ENCODE measurements around the gene GNG7.

Gene GNG7

DNA sequence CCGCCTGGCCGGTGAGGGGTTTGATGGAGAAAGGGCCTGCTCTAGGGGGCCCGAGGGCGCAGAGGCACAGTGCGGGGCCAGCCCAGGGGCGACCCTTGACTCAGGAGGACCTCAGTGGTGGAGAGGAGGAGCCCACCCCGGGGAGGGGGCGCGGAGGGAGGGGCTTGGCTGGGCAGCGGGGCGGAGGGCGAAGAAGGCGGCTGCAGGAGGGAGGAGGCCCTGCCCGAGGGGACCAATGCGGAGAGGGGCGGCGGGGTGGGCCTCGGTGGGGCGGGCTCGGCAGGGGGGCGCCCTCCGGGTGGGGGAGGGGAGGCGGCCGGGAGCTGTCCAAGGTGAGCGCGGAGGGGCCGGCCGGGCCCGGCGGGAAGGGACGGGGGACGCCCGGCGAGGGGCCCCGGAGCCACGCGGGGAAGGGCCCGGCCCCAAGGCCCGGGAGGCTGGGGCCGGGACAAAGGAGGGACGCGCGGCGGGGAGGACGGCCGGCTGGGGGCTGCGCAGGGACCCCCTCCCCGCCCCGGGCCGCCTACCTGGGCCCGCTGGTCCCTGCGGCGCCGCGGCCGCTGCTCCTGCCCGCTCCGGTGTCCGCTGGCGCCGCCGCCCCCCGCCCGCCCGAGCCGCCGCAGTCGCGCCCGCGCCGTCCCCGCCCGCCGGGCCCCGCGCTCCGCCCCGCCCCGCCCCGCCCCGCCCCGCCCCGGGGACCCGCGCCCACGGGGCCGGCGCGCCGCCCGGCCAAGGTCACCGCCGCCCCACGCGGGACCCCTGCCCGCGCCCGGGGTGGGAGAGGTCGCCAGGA, 18.5 kb upstream of the GNG7 start, which contains the start of gene DIRAS1:
DIRAS1 (minus strand) TSS at position 596 of the 793 bp plus-strand sequence. CDS start 3,566 bp downstream, outside the sequence.
- H3K27ac ChIP-seq = peak within 1 kb of the TSS; percentile 79
- TF ChIP-seq Cebpa-rat (IDR thresholded peaks at IDR 0.05) = no peak

DNA sequence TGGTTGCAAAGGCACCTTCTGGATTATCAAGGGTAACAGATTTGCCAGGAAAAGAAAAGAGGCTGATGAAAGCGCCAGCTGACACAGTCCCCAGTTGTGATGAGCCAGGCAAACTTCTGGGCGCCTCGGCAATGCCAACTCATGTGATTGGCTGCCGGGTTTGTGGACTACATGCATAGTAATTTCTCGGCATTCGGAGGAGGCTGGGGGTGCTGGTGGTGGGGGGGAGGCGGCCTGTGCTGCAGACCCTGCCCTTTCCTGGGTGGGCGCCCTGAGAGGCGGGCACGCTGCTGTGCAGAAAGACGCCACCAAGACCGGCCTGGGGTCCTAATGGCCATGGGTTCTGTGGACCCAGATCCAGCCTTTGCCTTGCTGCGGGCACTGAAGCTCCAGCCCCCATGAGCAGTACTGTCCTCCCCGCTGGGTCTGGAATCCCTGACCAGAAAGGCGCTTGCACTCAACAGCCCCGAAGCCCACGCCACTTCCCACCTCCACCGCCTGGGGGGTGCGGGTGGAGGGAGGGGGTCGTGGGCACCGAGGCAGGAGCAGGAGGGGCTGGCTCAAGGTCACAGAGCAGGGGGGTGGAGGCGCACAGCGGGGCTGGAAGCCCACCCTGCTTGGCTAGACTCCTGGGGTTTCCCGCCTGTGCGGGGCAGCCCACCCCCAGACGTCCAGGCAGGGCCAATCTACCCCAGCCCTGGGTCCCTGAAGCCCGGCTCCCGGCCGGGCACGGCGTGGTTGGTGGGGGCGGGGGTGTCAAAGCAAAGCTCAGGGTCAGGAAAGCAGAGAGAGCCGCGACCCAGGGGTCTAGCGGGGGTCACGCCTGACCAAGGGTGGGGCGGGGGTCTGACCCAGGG, 17.7 kb upstream of the GNG7 start:
- H3K27ac ChIP-seq = peak overlapping the region; percentile 79
- H3K27me3 ChIP-seq = peaks cover 5% of the 10 kb centered on the region; the same call in 1 of the 2 replicates
- H4K20me1 ChIP-seq = peaks cover 30% of the 10 kb centered on the region
- H3K4me2 ChIP-seq = peak overlapping the region; percentile 96
- H3K4me3 ChIP-seq = peak overlapping the region; percentile 75
- no peak for TF ChIP-seq Cebpa-rat (IDR thresholded peaks at IDR 0.05)
- H3K9me3 ChIP-seq = peaks cover 16% of the 10 kb centered on the region
- peak overlapping the region; percentile 84 for H3K9ac ChIP-seq
- peaks cover 32% of the 10 kb centered on the region for H3K36me3 ChIP-seq
- H3K4me1 ChIP-seq = peaks cover 52% of the 10 kb centered on the region

More for the DNA sequence above, 18.5 kb upstream of the GNG7 start, which contains the start of gene DIRAS1:
- H4K20me1 ChIP-seq = peaks cover 30% of the 10 kb centered on the region
- H3K9ac ChIP-seq = peak within 1 kb of the TSS; percentile 84
- peak within 1 kb of the TSS; percentile 96 for H3K4me2 ChIP-seq
- peaks cover 60% of the 10 kb centered on the region for H3K4me1 ChIP-seq
- H3K36me3 ChIP-seq = peaks cover 24% of the 10 kb centered on the region
- peaks cover 8% of the 10 kb centered on the region for H3K9me3 ChIP-seq
- H3K4me3 ChIP-seq = peak within 1 kb of the TSS; percentile 75
- H3K27me3 ChIP-seq = peaks cover 5% of the 10 kb centered on the region; the same call in 1 of the 2 replicates

DNA sequence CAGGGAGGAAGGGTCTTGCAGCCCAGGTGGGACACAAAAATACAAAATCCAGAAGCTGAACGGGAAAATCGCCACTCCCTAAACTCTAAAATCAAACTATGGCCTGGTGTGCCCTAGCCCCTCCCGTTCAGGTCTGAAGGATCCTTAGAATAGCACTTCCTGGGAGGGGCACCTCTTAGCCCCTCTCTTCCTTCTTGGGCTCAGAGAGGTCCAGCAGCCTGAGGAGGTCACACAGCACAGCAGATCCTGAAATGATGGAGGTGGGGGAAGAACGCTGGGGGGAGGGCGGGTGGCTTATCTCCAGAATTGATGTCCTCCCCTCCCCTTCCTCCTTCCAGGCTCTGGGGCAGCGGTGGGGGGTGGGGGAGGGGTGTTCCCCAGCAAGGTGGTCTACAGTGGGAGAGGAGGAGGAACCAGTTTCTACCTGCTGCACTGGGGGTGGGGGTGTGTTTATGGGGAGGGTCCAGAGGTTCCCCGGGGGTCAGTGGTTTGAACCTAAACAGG, 16.8 kb upstream of the GNG7 start:
- Histone ChIP-seq H3K36me3 (peaks cover 37% of the 10 kb centered on the region), H4K20me1 (peaks cover 30% of the 10 kb centered on the region), H3K9ac (no peak overlapping the region), H3K9me3 (peaks cover 22% of the 10 kb centered on the region), H3K4me2 (peak overlapping the region; percentile 96), H3K27me3 (peaks cover 5% of the 10 kb centered on the region; the same call in 1 of the 2 replicates), H3K4me3 (peak overlapping the region; percentile 75; the same call in 1 of the 2 replicates), H3K27ac (no peak overlapping the region), H3K4me1 (peaks cover 45% of the 10 kb centered on the region)
- no peak for TF ChIP-seq Cebpa-rat (IDR thresholded peaks at IDR 0.05)

DNA sequence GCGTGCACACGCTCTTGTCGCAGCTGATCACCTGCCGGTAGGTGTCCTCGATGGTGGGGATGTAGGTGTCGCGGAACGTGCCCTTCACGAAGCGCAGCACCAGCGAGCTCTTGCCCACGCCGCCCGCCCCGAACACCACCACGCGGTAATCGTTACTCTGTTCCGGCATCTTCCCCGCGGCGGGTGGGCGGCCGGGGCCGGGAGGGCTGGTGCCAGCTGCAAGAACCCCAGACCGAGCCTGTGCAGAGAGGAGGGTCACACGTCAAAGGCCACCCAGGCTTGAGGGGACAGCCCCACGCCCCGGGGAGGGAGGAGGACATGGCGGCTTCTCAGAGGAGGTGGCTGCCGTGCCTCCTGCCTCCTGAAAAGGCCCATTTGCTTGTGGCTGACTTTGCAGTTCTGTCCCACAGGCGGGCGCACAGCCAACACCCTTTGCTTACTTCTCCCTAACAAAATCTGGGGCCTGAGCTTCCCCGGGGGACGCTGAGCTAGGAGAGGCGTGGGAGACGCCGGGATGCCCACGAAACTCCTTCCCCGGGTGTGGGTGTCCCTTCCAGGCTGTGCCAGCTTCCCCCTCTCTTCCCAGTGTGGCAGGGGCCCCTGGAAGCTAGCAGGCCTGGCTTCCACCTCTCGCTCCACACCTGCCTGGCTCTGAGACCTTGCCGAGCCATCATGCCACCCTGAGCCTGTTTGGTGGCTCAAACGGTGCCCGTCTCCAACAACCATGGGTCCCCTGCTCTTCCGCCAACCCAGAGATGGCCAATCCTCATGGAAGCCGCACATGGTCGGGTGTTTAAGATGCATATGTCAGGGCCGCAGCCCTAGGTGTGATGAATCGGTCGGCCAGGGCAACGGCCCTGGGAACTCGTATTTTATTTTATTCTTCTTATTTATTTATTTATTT, 15.4 kb upstream of the GNG7 start:
- H3K27ac ChIP-seq = no peak overlapping the region
- H3K4me2 ChIP-seq = no peak overlapping the region
- peaks cover 30% of the 10 kb centered on the region for H4K20me1 ChIP-seq
- peaks cover 1% of the 10 kb centered on the region; the same call in 1 of the 2 replicates for H3K27me3 ChIP-seq
- H3K9ac ChIP-seq = no peak overlapping the region
- no peak overlapping the region for H3K4me3 ChIP-seq
- TF ChIP-seq Cebpa-rat (IDR thresholded peaks at IDR 0.05) = no peak
- H3K4me1 ChIP-seq = peaks cover 33% of the 10 kb centered on the region
- H3K36me3 ChIP-seq = peaks cover 37% of the 10 kb centered on the region
- H3K9me3 ChIP-seq = peaks cover 22% of the 10 kb centered on the region

DNA sequence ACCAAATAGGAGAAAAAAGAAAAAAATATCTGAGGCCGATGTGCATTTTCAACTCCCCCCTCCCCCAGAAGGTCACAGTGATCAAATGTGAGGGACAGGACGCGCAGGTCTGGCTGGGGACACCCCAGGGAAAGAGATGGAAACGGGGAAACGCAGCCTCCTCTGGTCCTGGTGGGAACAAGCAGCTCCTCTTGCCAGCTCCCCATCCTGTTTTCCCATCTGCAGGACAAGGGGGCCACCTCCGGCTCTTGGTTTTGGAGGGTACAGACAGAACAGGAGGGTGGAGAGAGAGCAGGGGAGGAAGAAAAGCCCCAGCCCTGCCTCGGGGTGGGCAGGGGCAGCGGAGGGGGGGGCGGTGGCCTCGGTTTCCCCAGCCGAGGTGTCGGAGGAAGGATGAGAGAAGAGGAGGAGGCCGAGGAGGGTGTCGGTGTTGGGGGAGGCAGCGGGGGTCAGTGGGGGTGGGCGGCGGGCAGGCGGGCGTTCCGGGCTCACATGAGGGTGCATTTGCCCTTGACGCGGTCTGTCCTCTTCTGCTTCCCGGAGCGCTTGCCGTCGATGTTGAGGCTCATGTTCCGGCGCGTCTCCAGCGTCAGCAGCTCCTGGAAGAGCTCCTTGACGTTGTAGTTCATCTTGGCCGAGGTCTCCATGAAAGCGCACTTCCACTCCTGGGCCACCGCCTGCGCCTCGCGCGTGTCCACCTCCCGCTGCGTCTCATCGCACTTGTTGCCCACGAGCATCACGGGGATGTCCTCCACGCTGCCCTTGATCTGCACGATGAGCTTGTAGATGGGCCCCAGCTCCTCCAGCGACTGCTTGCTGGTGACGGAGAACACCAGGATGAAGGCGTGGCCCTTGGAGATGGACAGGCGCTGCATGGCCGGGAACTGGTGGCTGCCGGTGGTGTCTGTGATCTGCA, 14.5 kb upstream of the GNG7 start:
- Histone ChIP-seq H3K27ac (no peak overlapping the region), H3K9ac (no peak overlapping the region), H3K4me2 (no peak overlapping the region), H3K4me3 (no peak overlapping the region), H4K20me1 (peaks cover 34% of the 10 kb centered on the region), H3K4me1 (peaks cover 33% of the 10 kb centered on the region), H3K36me3 (peaks cover 37% of the 10 kb centered on the region), H3K9me3 (peaks cover 22% of the 10 kb centered on the region), H3K27me3 (no peaks in the 10 kb centered on the region)
- no peak for TF ChIP-seq Cebpa-rat (IDR thresholded peaks at IDR 0.05)

DNA sequence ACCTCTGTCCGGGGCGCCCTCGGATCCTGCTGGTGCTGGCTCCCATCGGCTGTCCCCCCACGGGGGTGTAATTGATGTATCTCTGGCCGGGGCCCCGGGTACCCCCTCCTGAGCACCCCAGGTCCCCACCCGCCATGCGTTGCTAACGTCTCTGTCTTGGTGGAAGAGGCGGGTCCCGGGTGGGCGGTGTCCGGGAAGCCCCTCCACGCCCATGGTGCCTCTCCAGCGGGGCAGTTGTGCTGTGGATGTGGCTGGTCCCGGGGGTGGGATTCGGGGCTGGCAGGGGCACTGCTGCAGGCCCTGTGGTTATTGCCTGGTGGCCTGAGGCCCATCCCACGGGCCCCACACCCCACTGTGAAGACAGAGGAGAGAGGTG, 13.8 kb upstream of the GNG7 start:
- Histone ChIP-seq H3K27ac (no peak overlapping the region), H3K4me1 (peaks cover 34% of the 10 kb centered on the region), H4K20me1 (peaks cover 41% of the 10 kb centered on the region), H3K36me3 (peaks cover 37% of the 10 kb centered on the region), H3K9ac (no peak overlapping the region), H3K4me3 (no peak overlapping the region), H3K4me2 (no peak overlapping the region), H3K9me3 (peaks cover 22% of the 10 kb centered on the region), H3K27me3 (no peaks in the 10 kb centered on the region)
- no peak for TF ChIP-seq Cebpa-rat (IDR thresholded peaks at IDR 0.05)

DNA sequence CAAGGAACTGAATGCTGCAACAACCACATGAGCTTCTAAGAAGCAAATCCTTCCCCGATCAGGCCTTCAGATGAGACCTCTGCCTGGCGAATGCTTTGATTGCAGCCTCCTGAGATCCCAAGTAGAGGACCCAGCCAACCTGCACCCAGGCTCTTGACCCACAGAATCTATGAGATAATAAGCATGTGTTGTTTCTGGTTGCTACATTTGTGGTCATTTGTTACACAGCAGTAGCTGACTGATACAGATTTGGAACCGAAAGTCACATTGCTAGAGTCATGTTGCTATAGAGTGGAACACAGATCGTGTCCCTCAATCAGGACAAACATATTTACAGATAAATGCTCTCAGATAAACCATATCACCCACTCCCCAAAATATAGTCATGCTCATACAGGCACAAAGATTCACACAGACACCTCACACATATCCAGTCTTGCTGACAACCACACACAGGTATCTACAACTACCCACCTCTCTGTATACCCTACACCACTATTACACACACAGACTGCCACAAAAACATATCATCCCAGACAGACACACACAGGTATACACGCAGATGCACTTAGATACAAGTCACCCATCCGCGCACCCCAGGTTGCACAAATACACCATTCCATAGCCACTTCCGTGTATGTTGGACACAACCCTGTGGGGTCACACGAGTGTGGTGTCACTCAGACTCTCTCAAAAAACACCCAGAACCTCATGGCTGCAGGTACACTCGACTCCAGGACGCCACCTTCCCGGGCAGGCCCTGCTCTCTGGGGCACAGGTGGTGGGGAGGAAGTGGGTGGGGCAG, 13.2 kb upstream of the GNG7 start:
- no peak overlapping the region for H3K4me3 ChIP-seq
- H4K20me1 ChIP-seq = peaks cover 47% of the 10 kb centered on the region
- no peak overlapping the region for H3K27ac ChIP-seq
- H3K9ac ChIP-seq = no peak overlapping the region
- H3K9me3 ChIP-seq = peaks cover 22% of the 10 kb centered on the region
- no peak overlapping the region for H3K4me2 ChIP-seq
- H3K36me3 ChIP-seq = peaks cover 37% of the 10 kb centered on the region
- TF ChIP-seq Cebpa-rat (IDR thresholded peaks at IDR 0.05) = no peak
- peaks cover 40% of the 10 kb centered on the region for H3K4me1 ChIP-seq
- no peaks in the 10 kb centered on the region for H3K27me3 ChIP-seq
